Fibroblast of lung (primary cell): ENCODE results near the gene PRUNE2. TPM values are rescaled to one million over a fixed set of nuclear protein-coding genes. Genes with fewer than 3 reads are reported as not detected.

Experiments
- DNase-seq, 2 donors: peaks; one replicate each; pipeline versions ENCODE4 v3.0.0 to v3.0.0-alpha.2; 2010; ENCODE audit warnings: low read depth in 2 of 2
- H2AFZ ChIP-seq: 2 replicates; pipeline ENCODE4 v1.5.1; 2012; ENCODE audit warnings: low read length, control low read depth, inconsistent platforms
- H3K27ac ChIP-seq: 2 replicates; pipeline ENCODE4 v1.5.1; 2011; ENCODE audit warnings: low read length, control low read depth; ENCODE audit not compliant: insufficient read depth
- H3K27me3 ChIP-seq: 2 replicates; pipeline ENCODE4 v1.5.1; 2011; ENCODE audit warnings: mild to moderate bottlenecking, low read length; ENCODE audit not compliant: control insufficient read depth, insufficient read depth
- H3K36me3 ChIP-seq: 2 replicates; pipeline ENCODE4 v1.5.1; 2011; ENCODE audit warnings: low read length; ENCODE audit not compliant: control insufficient read depth, insufficient read depth
- H3K4me1 ChIP-seq: 2 replicates; pipeline ENCODE4 v1.5.1; 2011; ENCODE audit warnings: low read length; ENCODE audit not compliant: control insufficient read depth, insufficient read depth; ENCODE audit errors: extremely low read depth
- H3K4me2 ChIP-seq: 2 replicates; pipeline ENCODE4 v1.5.1; 2011; ENCODE audit warnings: low read length, control low read depth; ENCODE audit not compliant: insufficient read depth; ENCODE audit errors: extremely low read depth
- H3K4me3 ChIP-seq, 4 experiments: fragments of 200-600 bp in 1 of 4; sonication (generic) in 1 of 4; replicated peaks in 1 of 4; 2 replicates each; pipeline ENCODE4 v1.5.1; 2011 to 2016; ENCODE audit warnings: low read length in 4 of 4, low read depth in 3 of 4, mild to moderate bottlenecking in 3 of 4, control low read depth in 2 of 4, inconsistent platforms in 1 of 4, mixed read lengths in 1 of 4; ENCODE audit not compliant: insufficient read depth in 1 of 4; ENCODE audit errors: control extremely low read depth in 1 of 4
- H3K79me2 ChIP-seq: 2 replicates; pipeline ENCODE4 v1.5.1; 2012; ENCODE audit warnings: mild to moderate bottlenecking, low read length, inconsistent platforms; ENCODE audit not compliant: control insufficient read depth, insufficient read depth
- H3K9ac ChIP-seq: 2 replicates; pipeline ENCODE4 v1.5.1; 2011; ENCODE audit warnings: mild to moderate bottlenecking, low read length, control low read depth; ENCODE audit not compliant: insufficient read depth
- H3K9me3 ChIP-seq: 2 replicates; pipeline ENCODE4 v1.5.1; 2012; ENCODE audit warnings: low read depth, low read length; ENCODE audit not compliant: control insufficient read depth, insufficient read depth
- H4K20me1 ChIP-seq: 2 replicates; pipeline ENCODE4 v1.5.1; 2011; ENCODE audit warnings: low read length; ENCODE audit not compliant: control insufficient read depth, insufficient read depth; ENCODE audit errors: extremely low read depth
- CTCF ChIP-seq, 2 donors: IDR thresholded peaks in 1 of 2; conservative IDR thresholded peaks in 1 of 2; 1 replicate in 1 of 2; 2 replicates in 1 of 2; pipeline ENCODE4 v1.5.1; 2011 to 2012; ENCODE audit warnings: low read length in 2 of 2, control low read depth in 1 of 2, inconsistent platforms in 1 of 2, low read depth in 1 of 2, mild to moderate bottlenecking in 1 of 2
- EZH2 ChIP-seq: IDR thresholded peaks from 2 replicates; pipeline ENCODE4 v1.5.1; 2012; ENCODE audit warnings: low read length, control low read depth, mild to moderate bottlenecking; ENCODE audit errors: missing control alignments
- polyA plus RNA-seq, 2 donors: library from polyadenylated mRNA; depleted of rRNA in 1 of 2; stranded (reverse) in 1 of 2; unstranded in 1 of 2; fragments of >200 nt; gene quantifications; 2 replicates each; pipeline ENCODE4 v1.2.1, GENCODE V29; 2011 to 2012; ENCODE audit warnings: missing spikeins in 1 of 2
- total RNA-seq: library from RNA; depleted of rRNA; stranded (reverse); fragments of >200 nt; gene quantifications from 2 replicates; pipeline ENCODE4 v1.2.1, GENCODE V29; 2014

Gene PRUNE2
- total and polyA plus RNA-seq, 2 donors (not counting 1 experiment from before 2014, with no cell fraction given) = 5.4 to 95.6 TPM

DNA sequence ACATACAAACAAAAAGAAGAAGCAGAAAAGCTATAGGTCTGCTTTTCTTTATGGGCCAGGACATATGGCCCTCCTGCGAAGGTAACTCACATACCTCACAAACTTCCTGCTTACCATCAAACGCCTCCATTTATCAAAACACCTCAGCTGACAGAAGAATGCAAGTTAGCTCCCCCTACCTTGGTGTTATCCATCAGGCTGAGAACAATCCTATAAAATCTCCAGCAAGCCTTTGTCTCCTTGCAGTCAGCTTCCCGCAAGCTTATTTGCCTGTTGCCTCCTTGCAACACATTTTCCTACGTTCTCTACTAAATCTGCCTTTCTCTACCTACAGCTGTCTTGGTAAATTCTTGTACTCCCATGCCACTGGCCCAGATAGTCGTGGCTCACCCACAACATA lies 164.4 kb downstream of the PRUNE2 start:
- Histone ChIP-seq H2AFZ (no peak overlapping the region), H3K27ac (no peak overlapping the region), H3K4me3 (no peak overlapping the region), H3K27me3 (no peaks in the 10 kb centered on the region), H4K20me1 (no peaks in the 10 kb centered on the region), H3K79me2 (no peaks in the 10 kb centered on the region), H3K4me1 (no peaks in the 10 kb centered on the region), H3K9me3 (no peaks in the 10 kb centered on the region), H3K36me3 (no peaks in the 10 kb centered on the region), H3K9ac (no peak overlapping the region), H3K4me2 (no peak overlapping the region)
- DNase-seq = no peak
- no peak for TF ChIP-seq EZH2
- TF ChIP-seq CTCF (conservative IDR thresholded peaks at IDR 0.05 in 1 of 2, IDR thresholded peaks at IDR 0.05 in 1 of 2; ENCODE audit: low read depth in 1 of 2, low read length in 2 of 2) = no peak

GRCh38 chr9:76738402-76738801 lies 167.5 kb downstream of the PRUNE2 start:
- Histone ChIP-seq H4K20me1 (no peaks in the 10 kb centered on the region), H2AFZ (no peak overlapping the region), H3K9me3 (no peaks in the 10 kb centered on the region), H3K4me1 (no peaks in the 10 kb centered on the region), H3K27me3 (no peaks in the 10 kb centered on the region), H3K4me3 (no peak overlapping the region), H3K9ac (no peak overlapping the region), H3K36me3 (no peaks in the 10 kb centered on the region), H3K79me2 (no peaks in the 10 kb centered on the region), H3K27ac (no peak overlapping the region), H3K4me2 (no peak overlapping the region)
- DNase-seq = no peak
- TF ChIP-seq EZH2 (no peak), CTCF (conservative IDR thresholded peaks at IDR 0.05 in 1 of 2, IDR thresholded peaks at IDR 0.05 in 1 of 2; ENCODE audit: low read depth in 1 of 2, low read length in 2 of 2) (no peak)

GRCh38 chr9:76737154-76737902 lies 168.6 kb downstream of the PRUNE2 start:
- H3K27ac ChIP-seq = no peak overlapping the region
- H2AFZ ChIP-seq = no peak overlapping the region
- no peak for TF ChIP-seq EZH2
- no peak for TF ChIP-seq CTCF (conservative IDR thresholded peaks at IDR 0.05 in 1 of 2, IDR thresholded peaks at IDR 0.05 in 1 of 2; ENCODE audit: low read depth in 1 of 2, low read length in 2 of 2)
- no peak overlapping the region for H3K9ac ChIP-seq
- H3K9me3 ChIP-seq = no peaks in the 10 kb centered on the region
- H3K4me3 ChIP-seq = no peak overlapping the region
- DNase-seq = no peak
- H3K36me3 ChIP-seq = no peaks in the 10 kb centered on the region
- H3K79me2 ChIP-seq = no peaks in the 10 kb centered on the region
- H3K4me2 ChIP-seq = no peak overlapping the region
- H4K20me1 ChIP-seq = no peaks in the 10 kb centered on the region
- H3K27me3 ChIP-seq = no peaks in the 10 kb centered on the region
- H3K4me1 ChIP-seq = no peaks in the 10 kb centered on the region
